K562 (cell line): ENCODE measurements around the gene TMEM60. TPM values are rescaled to one million over a fixed set of nuclear protein-coding genes. Genes with fewer than 3 reads are reported as not detected.
A peak's percentile ranks its signal among the peaks of the same experiment; 100 is the strongest.

Source experiments
- BACH1 ChIP-seq: fragments of 200-800 bp; sonication (Bioruptor generic); IDR thresholded peaks from 2 replicates; pipeline ENCODE4 v1.6.1; 2016; ENCODE audit warnings: missing genetic modification characterization, missing compliant biosample characterization
- DIDO1 ChIP-seq: fragments of 450-650 bp; IDR thresholded peaks from 2 replicates; pipeline ENCODE4 v1.6.1; 2016; ENCODE audit warnings: low read depth, missing biosample characterization, missing genetic modification characterization
- EP300 ChIP-seq: IDR thresholded peaks from 2 replicates; pipeline ENCODE4 v1.6.1; 2012; ENCODE audit warnings: low read length, improper control_type of control experiment
- FOSL1 ChIP-seq: fragments of 200-800 bp; sonication (Bioruptor generic); conservative IDR thresholded peaks from 2 replicates; pipeline ENCODE4 v1.6.1; 2016; ENCODE audit warnings: missing genetic modification characterization, missing compliant biosample characterization
- HOXB6 ChIP-seq: fragments of 250-450 bp; sonication (Bioruptor Pico); IDR thresholded peaks from 2 replicates; pipeline ENCODE4 v1.5.1; 2022; ENCODE audit warnings: mild to moderate bottlenecking, borderline replicate concordance
- HSF4 ChIP-seq: fragments of 250-450 bp; sonication (Bioruptor Pico); IDR thresholded peaks from 2 replicates; pipeline ENCODE4 v2.1.2; 2022; ENCODE audit warnings: mild to moderate bottlenecking, moderate library complexity, borderline replicate concordance
- JUND ChIP-seq, 2 experiments: IDR thresholded peaks; 2 replicates in 1 of 2; 3 replicates in 1 of 2; pipeline ENCODE4 v1.6.1; 2011; ENCODE audit warnings: borderline replicate concordance in 2 of 2, low read depth in 2 of 2, low read length in 2 of 2, improper control_type of control experiment in 1 of 2, missing biosample characterization in 1 of 2, missing genetic modification characterization in 1 of 2, missing genetic modification reagents in 1 of 2
- NUFIP1 ChIP-seq: fragments of 450-650 bp; IDR thresholded peaks from 2 replicates; pipeline ENCODE4 v1.6.1; 2018; ENCODE audit not compliant: partially characterized antibody
- PHF21A ChIP-seq: fragments of 450-650 bp; IDR thresholded peaks from 2 replicates; pipeline ENCODE4 v1.6.1; 2017; ENCODE audit warnings: low read depth, borderline replicate concordance
- PHTF2 ChIP-seq: fragments of 250-450 bp; sonication (Bioruptor Pico); IDR thresholded peaks from 2 replicates; pipeline ENCODE4 v1.5.0; 2021; ENCODE audit warnings: mild to moderate bottlenecking
- RUNX1 ChIP-seq: sonication (generic); IDR thresholded peaks from 2 replicates; pipeline ENCODE4 v1.6.1; 2016; ENCODE audit warnings: antibody characterized with exemption, low read depth
- SRF ChIP-seq, 2 experiments: fragments of 250-450, 450-650 bp in 1 of 2; sonication (Bioruptor Pico) in 1 of 2; sonication (generic) in 1 of 2; formaldehyde crosslinking; IDR thresholded peaks; 2 replicates each; pipeline versions ENCODE4 v1.5.0 to v1.5.1; 2020 to 2022; ENCODE audit warnings: mild to moderate bottlenecking in 1 of 2, missing genetic modification reagents in 1 of 2
- SRSF1 ChIP-seq: fragments of 200-400 bp; formaldehyde crosslinking; IDR thresholded peaks from 2 replicates; pipeline ENCODE4 v1.6.1; 2017; ENCODE audit warnings: mild to moderate bottlenecking, low read depth, low read length, moderate library complexity
- ZBTB7A ChIP-seq: IDR thresholded peaks from 2 replicates; pipeline ENCODE4 v1.6.1; 2011; ENCODE audit warnings: low read depth, mild to moderate bottlenecking, low read length, moderate library complexity, borderline replicate concordance; ENCODE audit not compliant: control insufficient read depth
- ZNF23 ChIP-seq: fragments of 250-450 bp; sonication (Bioruptor Pico); IDR thresholded peaks from 2 replicates; pipeline ENCODE4 v1.4.0; 2020; ENCODE audit warnings: mild to moderate bottlenecking
- ZNF311 ChIP-seq: fragments of 250-450 bp; sonication (Bioruptor Pico); IDR thresholded peaks from 2 replicates; pipeline ENCODE4 v1.4.0; 2020; ENCODE audit warnings: mild to moderate bottlenecking, moderate library complexity
- ZNF699 ChIP-seq: fragments of 250-450 bp; sonication (Bioruptor Pico); IDR thresholded peaks from 2 replicates; pipeline ENCODE4 v1.8.0; 2021; ENCODE audit warnings: mild to moderate bottlenecking, moderate library complexity; ENCODE audit not compliant: insufficient replicate concordance
- ZNF75A ChIP-seq: fragments of 450-650 bp; formaldehyde crosslinking; IDR thresholded peaks from 2 replicates; pipeline ENCODE4 v1.4.0; 2020; ENCODE audit warnings: mild to moderate bottlenecking
- polyA plus RNA-seq, 8 experiments: library from polyadenylated mRNA; depleted of rRNA in 4 of 8; stranded (reverse) in 5 of 8; unstranded in 3 of 8; fragments of >200 nt; fragmentation: Nextera tagmentation in 2 of 8; fragmentation: Illumina TruSeq in 1 of 8; extraction: Ambion mirVana in 2 of 8; extraction: Trizol in 1 of 8; gene quantifications; 2 replicates each; pipeline versions ENCODE4 v1.2.1 to v1.2.3, GENCODE V29; 2011 to 2014; ENCODE audit warnings: inconsistent platforms in 1 of 8, missing spikeins in 1 of 8
- total RNA-seq, 7 experiments: library from RNA; depleted of rRNA in 6 of 7; stranded (reverse); fragments of >200 nt in 6 of 7; fragmentation: Illumina TruSeq in 2 of 7; extraction: Trizol in 2 of 7; gene quantifications; 2 replicates each; pipeline versions ENCODE4 v1.2.1 to v1.2.3, GENCODE V29; 2011 to 2021; ENCODE audit warnings: low replicate concordance in 1 of 7
- TF ChIP-seq, protein P1 (sequence below), 2 experiments: fragments of 450-650 bp; conservative IDR thresholded peaks; 2 replicates each; pipeline ENCODE4 v1.6.1; 2017; ENCODE audit warnings: mild to moderate bottlenecking in 2 of 2, moderate library complexity in 2 of 2
- TF ChIP-seq, protein P2 (sequence below): fragments of 450-650 bp; IDR thresholded peaks from 2 replicates; pipeline ENCODE4 v1.6.1; 2017; ENCODE audit warnings: antibody characterized with exemption, mild to moderate bottlenecking
- TF ChIP-seq, protein P3 (sequence below): fragments of 150-350 bp; conservative IDR thresholded peaks from 2 replicates; pipeline ENCODE4 v1.6.1; 2014; ENCODE audit warnings: low read length

TMEM60 gene
- total and polyA plus RNA-seq, 9 of the 15 experiments (the other 6 are each of a cell fraction or from before 2014, with no cell fraction given) = 12.5 to 140 (median 38.4) TPM

DNA sequence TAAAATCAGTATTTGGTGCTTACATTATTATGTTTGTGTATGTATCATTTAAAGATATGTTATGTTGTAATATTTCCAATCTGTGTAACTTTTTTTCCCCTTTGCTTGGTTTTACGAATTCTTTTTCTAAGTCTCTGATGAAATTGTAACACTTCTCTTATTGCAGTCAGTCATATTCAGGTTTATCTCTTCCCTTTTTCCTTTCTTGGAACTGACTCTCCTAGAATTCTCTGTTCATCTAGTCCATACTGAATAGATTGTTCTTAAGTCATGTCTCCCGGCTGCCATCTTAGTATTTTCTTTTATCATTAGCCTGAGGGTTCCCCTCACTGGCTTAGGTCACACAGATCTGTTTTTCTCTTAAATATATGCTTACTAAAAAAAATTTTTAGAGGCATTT, 45.0 kb upstream of the TMEM60 start (continued):
- TF ChIP-seq BACH1 (tag) (no peak), PHF21A (no peak), JUND (IDR thresholded peaks at IDR 0.05; ENCODE audit: borderline replicate concordance, low read depth, low read length) (no peak), JUND (tag; IDR thresholded peaks at IDR 0.05; ENCODE audit: borderline replicate concordance, low read depth, low read length) (peak; percentile 65; the same call in 1 of the 3 replicates), SRSF1 (no peak), ZNF311 (CRISPR knock-in tag) (no peak), ZNF75A (CRISPR knock-in tag) (no peak), FOSL1 (0 out of 2 replicates have a peak, but pooled peaks have one; percentile 27), ZNF699 (no peak), DIDO1 (no peak), ZBTB7A (no peak), SRF (CRISPR knock-in tag; IDR thresholded peaks at IDR 0.05) (no peak), HOXB6 (no peak), RUNX1 (no peak), NUFIP1 (no peak), PHTF2 (CRISPR knock-in tag) (no peak), ZNF23 (no peak), HSF4 (no peak), EP300 (0 out of 2 replicates have a peak, but pooled peaks have one; percentile 20)
- TF ChIP-seq, protein P1, sequence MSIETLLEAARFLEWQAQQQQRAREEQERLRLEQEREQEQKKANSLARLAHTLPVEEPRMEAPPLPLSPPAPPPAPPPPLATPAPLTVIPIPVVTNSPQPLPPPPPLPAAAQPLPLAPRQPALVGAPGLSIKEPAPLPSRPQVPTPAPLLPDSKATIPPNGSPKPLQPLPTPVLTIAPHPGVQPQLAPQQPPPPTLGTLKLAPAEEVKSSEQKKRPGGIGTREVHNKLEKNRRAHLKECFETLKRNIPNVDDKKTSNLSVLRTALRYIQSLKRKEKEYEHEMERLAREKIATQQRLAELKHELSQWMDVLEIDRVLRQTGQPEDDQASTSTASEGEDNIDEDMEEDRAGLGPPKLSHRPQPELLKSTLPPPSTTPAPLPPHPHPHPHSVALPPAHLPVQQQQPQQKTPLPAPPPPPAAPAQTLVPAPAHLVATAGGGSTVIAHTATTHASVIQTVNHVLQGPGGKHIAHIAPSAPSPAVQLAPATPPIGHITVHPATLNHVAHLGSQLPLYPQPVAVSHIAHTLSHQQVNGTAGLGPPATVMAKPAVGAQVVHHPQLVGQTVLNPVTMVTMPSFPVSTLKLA (conservative IDR thresholded peaks at IDR 0.05) = no peak
- TF ChIP-seq, protein P2, sequence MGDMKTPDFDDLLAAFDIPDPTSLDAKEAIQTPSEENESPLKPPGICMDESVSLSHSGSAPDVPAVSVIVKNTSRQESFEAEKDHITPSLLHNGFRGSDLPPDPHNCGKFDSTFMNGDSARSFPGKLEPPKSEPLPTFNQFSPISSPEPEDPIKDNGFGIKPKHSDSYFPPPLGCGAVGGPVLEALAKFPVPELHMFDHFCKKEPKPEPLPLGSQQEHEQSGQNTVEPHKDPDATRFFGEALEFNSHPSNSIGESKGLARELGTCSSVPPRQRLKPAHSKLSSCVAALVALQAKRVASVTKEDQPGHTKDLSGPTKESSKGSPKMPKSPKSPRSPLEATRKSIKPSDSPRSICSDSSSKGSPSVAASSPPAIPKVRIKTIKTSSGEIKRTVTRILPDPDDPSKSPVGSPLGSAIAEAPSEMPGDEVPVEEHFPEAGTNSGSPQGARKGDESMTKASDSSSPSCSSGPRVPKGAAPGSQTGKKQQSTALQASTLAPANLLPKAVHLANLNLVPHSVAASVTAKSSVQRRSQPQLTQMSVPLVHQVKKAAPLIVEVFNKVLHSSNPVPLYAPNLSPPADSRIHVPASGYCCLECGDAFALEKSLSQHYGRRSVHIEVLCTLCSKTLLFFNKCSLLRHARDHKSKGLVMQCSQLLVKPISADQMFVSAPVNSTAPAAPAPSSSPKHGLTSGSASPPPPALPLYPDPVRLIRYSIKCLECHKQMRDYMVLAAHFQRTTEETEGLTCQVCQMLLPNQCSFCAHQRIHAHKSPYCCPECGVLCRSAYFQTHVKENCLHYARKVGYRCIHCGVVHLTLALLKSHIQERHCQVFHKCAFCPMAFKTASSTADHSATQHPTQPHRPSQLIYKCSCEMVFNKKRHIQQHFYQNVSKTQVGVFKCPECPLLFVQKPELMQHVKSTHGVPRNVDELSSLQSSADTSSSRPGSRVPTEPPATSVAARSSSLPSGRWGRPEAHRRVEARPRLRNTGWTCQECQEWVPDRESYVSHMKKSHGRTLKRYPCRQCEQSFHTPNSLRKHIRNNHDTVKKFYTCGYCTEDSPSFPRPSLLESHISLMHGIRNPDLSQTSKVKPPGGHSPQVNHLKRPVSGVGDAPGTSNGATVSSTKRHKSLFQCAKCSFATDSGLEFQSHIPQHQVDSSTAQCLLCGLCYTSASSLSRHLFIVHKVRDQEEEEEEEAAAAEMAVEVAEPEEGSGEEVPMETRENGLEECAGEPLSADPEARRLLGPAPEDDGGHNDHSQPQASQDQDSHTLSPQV = peak; percentile 77
- TF ChIP-seq, protein P3, sequence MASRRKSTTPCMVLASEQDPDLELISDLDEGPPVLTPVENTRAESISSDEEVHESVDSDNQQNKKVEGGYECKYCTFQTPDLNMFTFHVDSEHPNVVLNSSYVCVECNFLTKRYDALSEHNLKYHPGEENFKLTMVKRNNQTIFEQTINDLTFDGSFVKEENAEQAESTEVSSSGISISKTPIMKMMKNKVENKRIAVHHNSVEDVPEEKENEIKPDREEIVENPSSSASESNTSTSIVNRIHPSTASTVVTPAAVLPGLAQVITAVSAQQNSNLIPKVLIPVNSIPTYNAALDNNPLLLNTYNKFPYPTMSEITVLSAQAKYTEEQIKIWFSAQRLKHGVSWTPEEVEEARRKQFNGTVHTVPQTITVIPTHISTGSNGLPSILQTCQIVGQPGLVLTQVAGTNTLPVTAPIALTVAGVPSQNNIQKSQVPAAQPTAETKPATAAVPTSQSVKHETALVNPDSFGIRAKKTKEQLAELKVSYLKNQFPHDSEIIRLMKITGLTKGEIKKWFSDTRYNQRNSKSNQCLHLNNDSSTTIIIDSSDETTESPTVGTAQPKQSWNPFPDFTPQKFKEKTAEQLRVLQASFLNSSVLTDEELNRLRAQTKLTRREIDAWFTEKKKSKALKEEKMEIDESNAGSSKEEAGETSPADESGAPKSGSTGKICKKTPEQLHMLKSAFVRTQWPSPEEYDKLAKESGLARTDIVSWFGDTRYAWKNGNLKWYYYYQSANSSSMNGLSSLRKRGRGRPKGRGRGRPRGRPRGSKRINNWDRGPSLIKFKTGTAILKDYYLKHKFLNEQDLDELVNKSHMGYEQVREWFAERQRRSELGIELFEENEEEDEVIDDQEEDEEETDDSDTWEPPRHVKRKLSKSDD = no peak
